GM21786 (cell line): ENCODE measurements around the gene CD3D.
A peak's percentile ranks its signal among the peaks of the same experiment; 100 is the strongest.

Source experiments
- ATAC-seq: cut with Tn5 transposase; IDR thresholded peaks from one replicate; pipeline ENCODE4 v1.9.1; 2021; ENCODE audit not compliant: unreplicated experiment

Gene CD3D

DNA sequence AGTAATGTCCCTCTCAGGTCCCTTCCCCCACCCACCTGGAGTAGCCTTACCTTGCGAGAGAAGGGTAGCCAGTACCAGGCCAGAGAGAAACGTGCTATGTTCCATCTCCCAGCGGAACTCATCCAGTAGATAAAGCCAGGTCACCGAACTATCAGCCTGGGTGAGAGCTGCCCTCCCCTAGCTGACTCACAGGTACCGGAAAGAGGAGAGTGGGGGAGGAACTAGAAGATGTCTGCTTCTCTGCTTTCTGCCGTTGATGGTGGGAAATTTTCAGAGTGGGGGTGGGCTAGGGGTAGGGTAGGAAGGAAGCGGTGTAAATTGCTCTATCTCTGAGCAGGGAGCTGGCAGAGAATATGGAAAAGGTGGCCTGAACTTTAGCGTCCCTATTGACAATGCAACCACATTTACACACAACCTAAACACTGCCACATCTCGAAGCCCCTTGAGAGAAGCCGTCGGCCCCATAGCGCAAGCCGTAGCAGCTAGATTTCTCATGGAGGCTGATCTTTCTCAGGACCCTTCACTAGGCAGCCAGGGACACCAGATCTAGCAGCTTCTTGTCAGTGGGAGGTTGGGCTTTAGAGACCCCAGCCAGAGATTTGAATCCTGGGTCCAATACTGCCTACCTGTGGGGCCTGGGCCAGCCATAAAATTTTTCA is at the start of gene CD3D:
Gene CD3D (minus strand): TSS at position 203 of the 659 bp plus-strand sequence. CDS start 98 bp downstream, at position 105.
- ATAC-seq, result no peak

DNA sequence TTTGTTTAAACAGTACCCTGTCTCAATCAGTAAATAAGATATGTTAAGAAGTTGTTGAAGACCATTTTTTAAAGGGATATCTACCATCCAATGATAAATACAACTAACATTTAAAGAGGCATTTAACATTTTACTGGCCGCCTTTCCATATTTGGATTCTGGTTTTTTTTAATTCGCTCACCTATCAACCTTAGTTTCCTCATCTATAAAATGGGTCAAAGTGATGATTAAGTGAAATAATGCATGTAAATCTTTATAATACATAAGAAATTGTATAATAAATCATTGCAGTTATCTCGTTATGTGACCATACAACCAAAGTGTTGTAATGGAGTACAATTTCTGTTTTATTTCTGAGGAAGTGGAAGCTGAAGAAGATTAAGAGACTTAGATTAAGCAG is 41.2 kb upstream of the CD3D start:
- ATAC-seq, result no peak

DNA sequence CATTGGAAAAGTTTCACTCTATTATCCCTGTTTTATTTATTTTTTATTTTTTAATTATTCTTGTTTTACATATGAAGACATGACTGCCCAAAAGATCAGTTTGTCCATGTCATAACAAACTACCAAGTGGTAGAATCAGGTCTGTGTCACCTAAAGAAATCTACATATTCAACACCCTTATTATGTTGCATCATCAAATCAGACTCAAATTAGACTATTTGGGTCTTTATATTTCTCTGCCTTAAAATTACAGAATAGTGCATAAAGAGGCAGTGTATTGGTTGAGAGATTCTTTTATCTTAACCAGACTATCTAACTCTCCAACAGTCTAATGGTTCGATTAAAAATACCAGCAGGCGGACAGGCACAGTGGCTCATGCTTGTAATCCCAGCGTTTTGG is 40.4 kb upstream of the CD3D start:
- ATAC-seq, result no peak

GRCh38 chr11:118380571-118380970 is 38.1 kb upstream of the CD3D start:
- ATAC-seq, result no peak

DNA sequence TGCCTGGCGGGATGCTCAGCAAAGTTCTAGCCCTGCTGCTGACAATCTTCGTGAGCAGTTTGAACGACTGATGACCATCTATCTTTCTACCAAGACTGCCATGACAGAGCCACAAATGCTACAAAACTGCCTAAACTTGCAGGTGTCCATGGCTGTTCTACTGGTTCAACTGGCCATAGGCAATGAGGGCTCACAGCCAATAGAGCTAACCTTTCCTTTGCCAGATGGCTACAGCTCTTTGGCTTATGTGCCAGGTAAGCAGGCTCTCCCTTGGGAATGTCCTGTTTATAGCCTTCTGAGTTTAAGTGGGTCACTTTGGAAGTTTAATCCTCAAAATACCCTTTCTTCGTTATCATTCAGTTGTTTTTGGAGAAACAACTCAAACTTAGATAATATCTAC is 37.0 kb upstream of the CD3D start:
- no peak for ATAC-seq

GRCh38 chr11:118375978-118376377 is 33.5 kb upstream of the CD3D start:
- no peak for ATAC-seq

DNA sequence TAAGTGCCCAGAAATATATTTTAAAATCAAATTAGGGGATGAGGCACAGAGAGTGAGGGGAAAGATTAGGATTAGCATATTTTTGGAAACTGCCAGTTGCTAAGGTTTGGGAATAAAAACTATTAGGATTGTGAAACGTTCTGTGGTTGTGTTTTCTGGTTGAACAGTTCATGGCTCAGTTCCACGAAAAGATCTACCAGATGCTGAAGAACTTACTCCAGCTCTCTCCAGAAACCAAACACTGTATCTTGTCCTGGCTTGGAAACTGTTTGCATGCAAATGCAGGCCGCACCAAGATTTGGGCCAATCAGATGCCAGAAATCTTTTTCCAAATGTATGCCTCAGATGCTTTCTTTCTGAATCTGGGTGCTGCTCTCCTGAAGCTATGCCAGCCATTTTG is 32.2 kb upstream of the CD3D start:
- no peak for ATAC-seq

- no peak for ATAC-seq
Observed at GRCh38 chr11:118373871-118374270, 31.4 kb upstream of the CD3D start.

DNA sequence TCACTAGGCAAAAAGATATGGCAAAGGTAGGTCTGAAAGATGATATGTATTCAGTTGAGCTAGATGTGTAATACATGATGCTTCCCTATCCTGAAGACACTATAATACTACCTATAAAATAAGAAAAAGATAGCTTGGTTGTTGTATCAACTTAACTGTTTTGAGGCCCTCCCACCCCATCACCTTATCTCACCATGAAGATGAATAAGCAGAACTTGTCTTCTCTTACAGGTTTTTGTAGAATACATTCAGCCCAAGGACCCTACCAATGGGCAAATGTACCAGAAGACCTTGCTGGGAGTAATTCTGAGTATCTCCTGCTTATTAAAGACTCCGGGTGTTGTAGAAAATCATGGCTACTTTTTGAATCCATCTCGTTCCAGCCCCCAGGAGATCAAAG is 30.8 kb upstream of the CD3D start:
- no peak for ATAC-seq

GRCh38 chr11:118370774-118371173 is 28.3 kb upstream of the CD3D start:
- no peak for ATAC-seq

GRCh38 chr11:118366287-118366686 is 23.8 kb upstream of the CD3D start:
- no peak for ATAC-seq

DNA sequence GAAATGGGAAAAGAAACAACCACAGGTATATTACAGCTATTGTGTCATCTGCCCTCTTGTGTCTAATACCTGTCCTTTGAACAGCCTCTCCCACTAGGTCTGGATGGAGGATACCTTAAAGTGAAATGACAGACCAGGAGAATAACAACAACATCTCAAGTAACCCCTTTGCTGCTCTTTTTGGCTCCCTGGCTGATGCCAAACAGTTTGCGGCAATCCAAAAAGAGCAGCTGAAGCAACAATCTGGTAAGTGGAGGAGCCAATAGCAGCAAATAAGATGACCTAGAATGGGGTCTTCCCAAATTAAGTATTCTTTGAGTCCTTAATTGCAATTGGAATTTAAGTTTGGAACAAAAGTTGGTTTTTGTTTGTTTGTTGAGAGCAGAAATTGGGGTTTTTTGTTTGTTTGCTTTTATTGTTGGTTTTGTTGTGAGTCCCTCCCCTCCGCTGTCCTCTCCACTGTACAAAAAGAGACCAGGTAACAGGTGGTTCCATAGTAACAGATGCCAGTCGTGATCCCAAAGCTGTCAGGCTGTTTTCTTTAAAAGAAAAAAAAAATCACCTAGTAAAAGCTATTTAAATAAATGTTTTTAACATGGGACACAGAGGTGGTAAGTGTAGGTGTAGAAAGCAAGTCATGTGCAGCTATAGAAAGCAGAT is 22.6 kb upstream of the CD3D start:
- ATAC-seq, result no peak

GRCh38 chr11:118359295-118359958 is 16.9 kb upstream of the CD3D start, which contains the start of gene UBE4A:
Gene UBE4A (plus strand): TSS chr11:118359600. CDS start chr11:118365081, 5,481 bp downstream.
- peak; percentile 83 for ATAC-seq

GRCh38 chr11:118358071-118358470 is 15.6 kb upstream of the CD3D start:
- no peak for ATAC-seq

GRCh38 chr11:118353084-118353710 is 10.7 kb upstream of the CD3D start:
- ATAC-seq, result no peak

- no peak for ATAC-seq
Observed at GRCh38 chr11:118349475-118349874, 7.0 kb upstream of the CD3D start.

GRCh38 chr11:118343981-118344515 is 1.5 kb upstream of the CD3D start, which contains the start of gene CD3G:
Gene CD3G (plus strand): TSS chr11:118344344. CDS start chr11:118344424, 80 bp downstream.
- ATAC-seq, result no peak

GRCh38 chr11:118343248-118343647 is 743 bp upstream of the CD3D start:
- no peak for ATAC-seq

GRCh38 chr11:118341815-118342489 is 553 bp downstream of the CD3D start:
- no peak for ATAC-seq

- ATAC-seq, result no peak
Observed at GRCh38 chr11:118341261-118341660, 1.2 kb downstream of the CD3D start.

GRCh38 chr11:118340449-118340848 is 2.1 kb downstream of the CD3D start:
- ATAC-seq, result no peak
